Measurements from ENCODE around the gene ZAP70. TPM values are rescaled to one million over a fixed set of nuclear protein-coding genes. Genes with fewer than 3 reads are reported as not detected.
A peak's percentile ranks its signal among the peaks of the same experiment; 100 is the strongest.

Gene ZAP70
- total RNA-seq (ENCODE audit: low replicate concordance), result 0.25 TPM in 1 of 2 replicates, not detected in the other

DNA sequence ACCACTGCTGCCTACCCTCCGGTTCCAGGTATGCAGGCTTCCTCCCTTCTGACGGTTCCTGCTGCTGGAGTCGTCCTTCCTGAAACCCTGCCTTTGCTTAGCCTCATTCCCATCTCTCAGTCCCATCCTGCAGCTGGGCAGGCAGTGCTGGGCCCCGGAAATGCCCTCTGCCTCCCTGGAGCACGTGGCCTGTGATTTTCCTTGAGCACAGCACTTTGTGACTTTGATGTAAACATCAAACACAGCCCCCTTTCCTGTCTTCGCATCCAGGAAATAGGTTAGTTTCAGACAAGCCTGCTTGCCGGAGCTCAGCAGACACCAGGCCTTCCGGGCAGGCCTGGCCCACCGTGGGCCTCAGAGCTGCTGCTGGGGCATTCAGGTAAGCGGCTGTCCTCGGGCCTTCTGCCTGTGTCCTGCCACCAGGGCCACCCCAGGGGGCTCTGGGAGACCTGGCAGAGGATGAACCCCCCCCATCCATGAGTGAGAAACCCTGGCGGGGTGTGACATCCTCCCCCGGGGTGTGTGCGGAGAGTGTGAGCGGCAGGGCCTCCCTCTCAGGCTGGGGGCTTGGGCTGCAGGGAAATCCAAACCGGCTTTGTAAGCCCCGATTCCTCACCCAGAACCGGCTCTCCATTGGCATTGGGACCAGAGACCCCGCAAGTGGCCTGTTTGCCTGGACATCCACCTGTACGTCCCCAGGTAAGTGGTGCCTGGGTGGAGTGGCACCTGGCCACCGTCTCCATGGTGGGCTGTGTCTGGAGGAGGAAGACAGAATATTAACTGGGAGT, at the start of gene ZAP70:
Gene ZAP70, plus strand, starts transcription at position 281 of the 788 bp plus-strand sequence. CDS start 10,461 bp downstream, outside the sequence.
- DNase-seq (ENCODE audit: low read depth), result no peak
- no peak within 1 kb of the TSS for H3K4me3 ChIP-seq (ENCODE audit: low read depth, low read length)
- TF ChIP-seq, protein P1, sequence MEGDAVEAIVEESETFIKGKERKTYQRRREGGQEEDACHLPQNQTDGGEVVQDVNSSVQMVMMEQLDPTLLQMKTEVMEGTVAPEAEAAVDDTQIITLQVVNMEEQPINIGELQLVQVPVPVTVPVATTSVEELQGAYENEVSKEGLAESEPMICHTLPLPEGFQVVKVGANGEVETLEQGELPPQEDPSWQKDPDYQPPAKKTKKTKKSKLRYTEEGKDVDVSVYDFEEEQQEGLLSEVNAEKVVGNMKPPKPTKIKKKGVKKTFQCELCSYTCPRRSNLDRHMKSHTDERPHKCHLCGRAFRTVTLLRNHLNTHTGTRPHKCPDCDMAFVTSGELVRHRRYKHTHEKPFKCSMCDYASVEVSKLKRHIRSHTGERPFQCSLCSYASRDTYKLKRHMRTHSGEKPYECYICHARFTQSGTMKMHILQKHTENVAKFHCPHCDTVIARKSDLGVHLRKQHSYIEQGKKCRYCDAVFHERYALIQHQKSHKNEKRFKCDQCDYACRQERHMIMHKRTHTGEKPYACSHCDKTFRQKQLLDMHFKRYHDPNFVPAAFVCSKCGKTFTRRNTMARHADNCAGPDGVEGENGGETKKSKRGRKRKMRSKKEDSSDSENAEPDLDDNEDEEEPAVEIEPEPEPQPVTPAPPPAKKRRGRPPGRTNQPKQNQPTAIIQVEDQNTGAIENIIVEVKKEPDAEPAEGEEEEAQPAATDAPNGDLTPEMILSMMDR (IDR thresholded peaks at IDR 0.05; ENCODE audit: insufficient read depth, low read length), result no peak

DNA sequence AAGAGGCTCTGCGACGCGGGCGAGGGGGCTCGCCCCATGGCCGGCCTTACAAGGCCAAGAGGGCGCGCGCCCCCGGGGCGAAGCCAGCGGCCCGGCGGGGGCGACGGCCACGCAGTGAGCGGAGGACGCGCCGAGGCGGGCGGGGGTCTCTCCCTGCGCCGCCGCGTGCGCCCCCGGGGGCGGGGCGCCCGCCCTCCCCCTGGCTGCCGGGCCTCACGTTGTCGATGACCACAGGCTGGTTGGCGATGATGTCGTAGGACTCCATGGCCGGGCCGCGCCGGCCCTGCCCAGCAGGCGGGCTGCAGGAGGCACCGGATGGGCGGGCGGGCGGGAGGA, 49.8 kb upstream of the ZAP70 start:
- DNase-seq (ENCODE audit: low read depth), result no peak
- H3K4me3 ChIP-seq (ENCODE audit: low read depth, low read length), result peak overlapping the region; percentile 81
- TF ChIP-seq, protein P1 (IDR thresholded peaks at IDR 0.05; ENCODE audit: insufficient read depth, low read length), result no peak

DNA sequence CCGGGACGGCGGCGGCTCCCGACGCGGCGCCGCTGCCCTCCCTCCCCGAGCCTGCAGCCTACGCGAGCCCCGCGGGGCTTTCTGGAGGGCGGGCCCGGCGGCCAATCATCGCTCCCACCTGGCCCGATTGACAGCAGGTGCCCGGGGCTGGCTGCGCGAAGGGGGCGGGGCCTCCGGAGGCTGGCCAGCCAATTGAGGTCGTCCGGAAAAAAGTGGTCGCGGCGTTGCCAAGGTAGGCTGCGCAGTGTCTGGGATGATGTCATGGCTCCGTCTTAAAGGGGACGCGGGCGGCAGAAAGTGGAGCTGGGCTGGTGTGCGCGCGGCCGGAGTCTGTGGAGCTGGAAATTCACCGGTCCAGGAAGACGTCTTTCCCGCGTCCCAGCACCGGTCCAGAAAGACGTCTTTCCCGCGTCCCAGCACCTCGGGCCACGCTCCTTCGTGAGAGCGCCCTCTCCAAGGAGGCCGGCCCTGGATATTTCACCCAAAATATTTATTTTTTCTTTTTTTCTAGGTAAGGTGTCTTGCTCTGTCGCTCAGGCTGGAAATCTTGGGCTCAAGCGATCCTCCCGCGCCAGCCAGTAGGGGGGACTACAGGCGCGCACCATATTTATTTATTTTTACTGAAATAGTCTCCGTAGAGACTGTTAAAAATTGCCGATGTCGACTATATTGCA, 49.3 kb upstream of the ZAP70 start, which contains the start of gene ACTR1B:
Gene ACTR1B, minus strand, starts transcription at position 83 of the 674 bp plus-strand sequence. CDS start 154 bp downstream, outside the sequence.
- TF ChIP-seq, protein P1 (IDR thresholded peaks at IDR 0.05; ENCODE audit: insufficient read depth, low read length), result peak; percentile 63
- H3K4me3 ChIP-seq (ENCODE audit: low read depth, low read length), result peak within 1 kb of the TSS; percentile 81
- peak; percentile 97 for DNase-seq (ENCODE audit: low read depth)

DNA sequence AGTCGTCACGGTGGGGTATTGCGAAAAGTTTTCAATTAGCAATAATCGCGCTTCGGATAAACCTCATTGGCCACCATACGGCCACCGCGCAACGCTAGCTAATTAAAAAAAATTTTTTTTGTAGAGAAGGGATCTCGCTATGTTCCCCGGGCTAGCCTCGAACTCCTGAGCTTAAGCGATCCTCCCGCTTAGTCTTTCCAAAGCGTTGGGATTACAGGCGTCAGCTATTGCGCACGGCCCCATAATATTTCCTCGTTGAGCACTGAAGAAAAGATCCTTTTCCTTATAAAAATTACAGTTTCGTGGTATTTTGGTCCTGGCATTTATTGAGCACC, 48.8 kb upstream of the ZAP70 start:
- TF ChIP-seq, protein P1 (IDR thresholded peaks at IDR 0.05; ENCODE audit: insufficient read depth, low read length), result no peak
- no peak for DNase-seq (ENCODE audit: low read depth)
- peak overlapping the region; percentile 81 for H3K4me3 ChIP-seq (ENCODE audit: low read depth, low read length)

DNA sequence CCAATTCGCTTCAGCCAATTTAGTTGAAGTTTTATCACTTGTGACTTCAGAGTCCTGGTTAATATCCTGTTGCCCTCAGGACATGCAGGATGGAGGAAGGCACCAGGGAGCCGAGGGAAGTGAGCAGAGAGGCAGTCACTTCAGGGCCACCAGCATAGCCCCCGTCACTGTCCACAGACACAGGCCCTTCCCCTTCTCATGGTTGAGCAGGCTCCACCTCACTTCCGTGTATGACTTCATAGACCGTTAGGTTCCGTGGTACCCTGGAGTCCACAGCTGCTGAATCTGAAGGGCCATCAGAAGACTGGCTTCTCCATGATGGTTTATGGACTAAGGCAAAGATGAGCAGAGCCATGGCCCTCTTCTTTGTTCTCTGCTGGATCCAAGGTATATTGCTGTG, 43.9 kb upstream of the ZAP70 start, which contains the start of gene C2orf92:
Gene C2orf92, plus strand, starts transcription at position 266 of the 400 bp plus-strand sequence. Its CDS starts 76 bp downstream, at position 342.
- TF ChIP-seq, protein P1 (IDR thresholded peaks at IDR 0.05; ENCODE audit: insufficient read depth, low read length), result no peak
- no peak within 1 kb of the TSS for H3K4me3 ChIP-seq (ENCODE audit: low read depth, low read length)
- no peak for DNase-seq (ENCODE audit: low read depth)

DNA sequence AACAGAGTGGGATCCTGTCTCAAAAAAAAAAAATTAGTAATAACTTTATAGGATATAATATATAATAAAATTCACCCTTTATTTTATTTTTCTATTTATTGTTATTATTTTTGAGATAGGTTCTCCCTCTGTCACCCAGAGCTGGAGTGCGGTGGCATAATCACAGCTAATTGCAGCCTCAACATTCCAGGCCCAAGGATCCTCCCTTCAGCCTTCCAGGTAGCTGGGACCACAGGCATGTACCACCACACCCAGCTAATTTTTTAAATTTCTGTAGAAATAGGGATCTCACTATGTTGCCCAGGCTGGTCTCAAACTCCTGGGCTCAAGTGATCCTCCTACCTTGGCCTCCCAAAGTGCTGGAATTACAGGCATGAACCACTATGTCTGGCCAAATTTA, 42.9 kb upstream of the ZAP70 start:
- DNase-seq (ENCODE audit: low read depth), result no peak
- TF ChIP-seq, protein P1 (IDR thresholded peaks at IDR 0.05; ENCODE audit: insufficient read depth, low read length), result no peak
- no peak overlapping the region for H3K4me3 ChIP-seq (ENCODE audit: low read depth, low read length)
